ENCODE measurements around the gene NEUROG1.

NEUROG1 gene

GRCh38 chr5:135489466-135490244 is 46.1 kb downstream of the NEUROG1 start:
- no peak for TF ChIP-seq CTCF (conservative IDR thresholded peaks at IDR 0.05; ENCODE audit: low read depth, low read length)
- peak overlapping the region; percentile 46 for H3K4me3 ChIP-seq (ENCODE audit: low read length)
- no peak for DNase-seq (ENCODE audit: low read depth)

- H3K4me3 ChIP-seq (ENCODE audit: low read length): peak overlapping the region; percentile 46
- TF ChIP-seq CTCF (conservative IDR thresholded peaks at IDR 0.05; ENCODE audit: low read depth, low read length): no peak
- peak; percentile 17 for DNase-seq (ENCODE audit: low read depth)
Observed at GRCh38 chr5:135488727-135489465, 46.9 kb downstream of the NEUROG1 start.

- DNase-seq (ENCODE audit: low read depth): no peak
- H3K4me3 ChIP-seq (ENCODE audit: low read length): no peak overlapping the region
- peak; percentile 19 for TF ChIP-seq CTCF (conservative IDR thresholded peaks at IDR 0.05; ENCODE audit: low read depth, low read length)
Observed at GRCh38 chr5:135487839-135488514, 47.8 kb downstream of the NEUROG1 start.

- no peak for DNase-seq (ENCODE audit: low read depth)
- no peak overlapping the region for H3K4me3 ChIP-seq (ENCODE audit: low read length)
- TF ChIP-seq CTCF (conservative IDR thresholded peaks at IDR 0.05; ENCODE audit: low read depth, low read length): no peak
Observed at GRCh38 chr5:135487037-135487395, 48.7 kb downstream of the NEUROG1 start.

GRCh38 chr5:135486131-135487036 is 49.4 kb downstream of the NEUROG1 start:
- H3K4me3 ChIP-seq (ENCODE audit: low read length): no peak overlapping the region
- no peak for TF ChIP-seq CTCF (conservative IDR thresholded peaks at IDR 0.05; ENCODE audit: low read depth, low read length)
- no peak for DNase-seq (ENCODE audit: low read depth)

- no peak for TF ChIP-seq CTCF (conservative IDR thresholded peaks at IDR 0.05; ENCODE audit: low read depth, low read length)
- H3K4me3 ChIP-seq (ENCODE audit: low read length): no peak overlapping the region
Observed at GRCh38 chr5:135484674-135485086, 51.1 kb downstream of the NEUROG1 start.

More at GRCh38 chr5:135484674-135485086, 51.1 kb downstream of the NEUROG1 start:
- DNase-seq (ENCODE audit: low read depth): no peak

Measured in retinal pigment epithelial cell (primary cell).